Measurements from ENCODE around the gene RNF208.

DNA sequence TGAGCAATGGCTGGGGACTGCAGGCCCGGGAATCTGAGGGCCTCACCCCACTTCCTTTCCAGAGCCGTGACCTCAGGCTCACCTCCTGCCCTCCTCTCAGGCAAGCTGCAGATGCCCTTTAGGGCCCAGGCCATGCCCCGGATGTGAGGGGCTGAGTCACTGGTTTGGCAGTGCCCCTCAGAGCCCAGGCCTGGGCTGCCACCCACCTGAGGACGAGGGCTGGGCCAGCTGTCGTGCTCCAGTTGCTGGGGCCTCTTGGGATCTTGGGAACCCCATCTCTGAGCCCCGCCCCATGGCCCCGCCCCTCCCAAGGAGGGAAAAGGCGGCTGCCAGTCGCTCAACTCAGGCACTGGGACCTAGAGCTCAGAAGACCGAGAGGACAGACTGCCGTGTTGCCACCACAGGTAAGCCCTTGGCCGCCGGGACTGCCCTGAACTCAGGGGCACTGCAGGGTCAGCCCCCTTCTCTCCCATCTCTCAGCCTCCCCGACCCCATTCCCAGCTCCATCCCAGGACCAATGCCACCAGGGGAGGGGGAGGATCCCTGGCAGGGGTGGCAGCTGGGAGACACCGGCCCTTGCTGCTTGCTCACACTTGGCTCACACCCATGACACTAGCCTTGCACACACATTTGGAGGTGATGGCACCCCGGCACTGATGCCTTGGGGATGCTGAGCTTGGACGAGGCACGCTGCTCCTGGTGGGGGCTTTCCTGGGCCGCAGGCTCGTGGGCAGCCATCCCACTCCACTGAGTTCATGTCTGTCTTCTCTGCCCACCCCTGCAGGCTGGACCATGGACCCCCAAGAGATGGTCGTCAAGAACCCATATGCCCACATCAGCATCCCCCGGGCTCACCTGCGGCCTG lies 3.0 kb upstream of the RNF208 start, which contains the start of gene CYSRT1:
- TF ChIP-seq POLR2A (IDR thresholded peaks at IDR 0.05) (no peak), CTCF (IDR thresholded peaks at IDR 0.05) (no peak)

Data from adrenal gland (tissue), 5 donors.